ENCODE data around the gene CALN1. TPM values are rescaled to one million over a fixed set of nuclear protein-coding genes. Genes with fewer than 3 reads are reported as not detected.

The CALN1 gene
- total RNA-seq, 4 donors from 2014 or later = 0.04 TPM; not detected in 3

DNA sequence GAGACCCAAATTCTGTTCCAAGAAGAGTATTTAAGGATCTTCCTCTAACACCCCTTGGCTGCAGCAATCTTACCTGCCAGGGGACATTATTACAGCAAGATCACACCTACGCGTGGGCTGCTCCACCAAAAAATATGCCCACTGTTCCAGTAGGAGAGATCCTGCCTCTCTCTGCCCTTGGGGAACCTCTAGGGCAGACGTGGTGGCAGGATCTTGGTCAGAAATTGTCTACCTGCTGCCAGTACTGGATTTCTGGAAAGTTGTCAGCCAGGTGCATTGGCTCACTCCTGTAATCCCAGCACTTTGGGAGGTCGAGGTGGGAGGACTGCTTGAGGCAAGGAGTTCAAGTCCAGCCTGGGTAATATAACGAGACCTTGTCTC lies 259.0 kb downstream of the CALN1 start:
- H3K27ac ChIP-seq = peak overlapping the region in 2 of 4 donors; percentile 2 to 40
- H3K36me3 ChIP-seq = no peaks in the 10 kb centered on the region
- TF ChIP-seq, protein P1, sequence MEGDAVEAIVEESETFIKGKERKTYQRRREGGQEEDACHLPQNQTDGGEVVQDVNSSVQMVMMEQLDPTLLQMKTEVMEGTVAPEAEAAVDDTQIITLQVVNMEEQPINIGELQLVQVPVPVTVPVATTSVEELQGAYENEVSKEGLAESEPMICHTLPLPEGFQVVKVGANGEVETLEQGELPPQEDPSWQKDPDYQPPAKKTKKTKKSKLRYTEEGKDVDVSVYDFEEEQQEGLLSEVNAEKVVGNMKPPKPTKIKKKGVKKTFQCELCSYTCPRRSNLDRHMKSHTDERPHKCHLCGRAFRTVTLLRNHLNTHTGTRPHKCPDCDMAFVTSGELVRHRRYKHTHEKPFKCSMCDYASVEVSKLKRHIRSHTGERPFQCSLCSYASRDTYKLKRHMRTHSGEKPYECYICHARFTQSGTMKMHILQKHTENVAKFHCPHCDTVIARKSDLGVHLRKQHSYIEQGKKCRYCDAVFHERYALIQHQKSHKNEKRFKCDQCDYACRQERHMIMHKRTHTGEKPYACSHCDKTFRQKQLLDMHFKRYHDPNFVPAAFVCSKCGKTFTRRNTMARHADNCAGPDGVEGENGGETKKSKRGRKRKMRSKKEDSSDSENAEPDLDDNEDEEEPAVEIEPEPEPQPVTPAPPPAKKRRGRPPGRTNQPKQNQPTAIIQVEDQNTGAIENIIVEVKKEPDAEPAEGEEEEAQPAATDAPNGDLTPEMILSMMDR (IDR thresholded peaks at IDR 0.05) = no peak
- TF ChIP-seq POLR2A (IDR thresholded peaks at IDR 0.05) (no peak), POLR2AphosphoS5 (IDR thresholded peaks at IDR 0.05) (no peak), EP300 (IDR thresholded peaks at IDR 0.05) (no peak)
- H3K4me3 ChIP-seq = no peak overlapping the region
- 85 to 87% methylated on average over 4 of the region's 5 CpGs for WGBS, 2 donors (ENCODE audit: low coverage in 1 of 2)
- peaks cover 0 to 5% (median 0%) of the 10 kb centered on the region in 3 donors for H3K9me3 ChIP-seq
- H3K27me3 ChIP-seq = no peaks in the 10 kb centered on the region
- H3K4me1 ChIP-seq = no peaks in the 10 kb centered on the region
- no peak for ATAC-seq

DNA sequence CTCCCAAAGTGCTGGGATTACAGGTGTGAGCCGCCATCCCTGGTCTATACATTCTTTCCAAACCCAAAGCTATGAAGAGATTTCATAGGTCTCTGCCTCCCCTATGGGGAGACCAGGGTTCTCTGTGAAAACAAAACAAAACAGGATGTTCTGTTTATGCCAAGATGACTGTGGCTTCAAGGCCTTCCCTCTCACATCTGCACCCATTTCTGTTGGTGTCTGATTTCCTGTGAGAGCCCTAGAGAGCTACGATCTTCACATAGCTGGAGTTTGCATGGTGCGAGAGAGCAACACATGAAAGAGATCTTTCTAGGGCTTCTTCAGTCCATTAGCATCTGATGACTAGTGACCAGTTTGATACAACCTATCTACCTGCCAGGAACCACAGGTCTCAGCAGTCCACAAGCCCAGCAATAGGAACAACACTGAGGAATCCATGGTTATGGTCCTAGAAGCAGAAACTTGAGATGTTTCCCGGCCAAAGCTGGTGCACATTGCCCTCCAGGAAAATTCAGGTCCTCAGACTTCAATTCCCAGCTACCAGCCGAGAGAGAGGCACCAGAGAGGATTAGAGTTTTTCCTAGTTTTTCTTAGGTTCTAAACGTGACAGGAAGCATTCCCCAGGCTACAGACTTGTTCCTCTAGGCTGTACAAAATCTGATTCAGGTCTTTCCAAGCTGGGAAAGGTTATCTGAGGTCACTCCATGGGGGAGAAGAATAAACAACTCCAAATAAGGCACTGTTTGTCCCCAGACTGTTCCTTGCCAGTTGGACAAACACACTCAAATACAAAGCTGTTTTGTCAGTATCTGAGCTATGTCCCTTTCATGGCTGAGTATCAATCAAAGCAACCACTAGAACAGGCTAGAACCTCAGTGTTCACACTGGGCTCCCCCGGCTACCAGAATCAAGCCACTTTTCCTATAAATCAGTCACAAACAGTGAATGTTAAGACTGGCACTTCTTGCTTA lies 259.7 kb downstream of the CALN1 start:
- ATAC-seq = no peak
- TF ChIP-seq EP300 (IDR thresholded peaks at IDR 0.05) = no peak
- TF ChIP-seq POLR2AphosphoS5 (IDR thresholded peaks at IDR 0.05) = no peak
- TF ChIP-seq, protein P1 (IDR thresholded peaks at IDR 0.05) = no peak
- TF ChIP-seq POLR2A (IDR thresholded peaks at IDR 0.05) = no peak
- 77 to 100% methylated on average over 2 to 3 of the region's 7 CpGs for WGBS, 2 donors (ENCODE audit: low coverage in 1 of 2)
- H3K27me3 ChIP-seq = no peaks in the 10 kb centered on the region
- peaks cover 0 to 5% (median 0%) of the 10 kb centered on the region in 3 donors for H3K9me3 ChIP-seq
- peak overlapping the region in 2 of 4 donors; percentile 27 to 40 for H3K27ac ChIP-seq
- H3K36me3 ChIP-seq = no peaks in the 10 kb centered on the region
- no peak overlapping the region for H3K4me3 ChIP-seq
- H3K4me1 ChIP-seq = no peaks in the 10 kb centered on the region

DNA sequence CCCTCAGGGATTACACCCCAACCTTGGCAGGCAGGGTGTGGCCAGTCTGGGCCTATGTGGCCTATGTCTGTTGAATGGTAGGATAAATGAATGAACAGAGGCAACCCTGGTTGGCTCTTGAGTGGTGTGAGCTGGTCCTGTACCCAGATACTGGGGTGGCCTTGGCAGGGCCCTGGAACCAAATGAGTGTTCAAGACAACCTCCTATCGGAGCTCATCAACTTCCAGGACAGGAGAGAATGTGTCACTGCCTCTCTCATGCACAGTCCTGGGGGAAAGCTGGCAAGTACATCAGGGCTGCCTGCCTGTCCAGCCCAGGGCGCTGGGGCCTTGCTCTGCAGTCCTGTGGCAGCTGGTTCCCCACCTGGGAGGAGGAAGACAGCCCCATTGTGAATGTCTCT lies 271.6 kb downstream of the CALN1 start:
- Histone ChIP-seq H3K9me3 (peaks cover 0 to 40% (median 0%) of the 10 kb centered on the region in 3 donors), H3K36me3 (no peaks in the 10 kb centered on the region), H3K27ac (no peak overlapping the region), H3K27me3 (no peaks in the 10 kb centered on the region), H3K4me1 (no peaks in the 10 kb centered on the region), H3K4me3 (no peak overlapping the region)
- TF ChIP-seq POLR2A (IDR thresholded peaks at IDR 0.05) (no peak), EP300 (IDR thresholded peaks at IDR 0.05) (no peak)
- TF ChIP-seq, protein P1 (IDR thresholded peaks at IDR 0.05) = no peak
- ATAC-seq = no peak
- WGBS, 2 donors (ENCODE audit: low coverage in 1 of 2) = no CpG with 5 or more reads among the region's 2 CpGs

DNA sequence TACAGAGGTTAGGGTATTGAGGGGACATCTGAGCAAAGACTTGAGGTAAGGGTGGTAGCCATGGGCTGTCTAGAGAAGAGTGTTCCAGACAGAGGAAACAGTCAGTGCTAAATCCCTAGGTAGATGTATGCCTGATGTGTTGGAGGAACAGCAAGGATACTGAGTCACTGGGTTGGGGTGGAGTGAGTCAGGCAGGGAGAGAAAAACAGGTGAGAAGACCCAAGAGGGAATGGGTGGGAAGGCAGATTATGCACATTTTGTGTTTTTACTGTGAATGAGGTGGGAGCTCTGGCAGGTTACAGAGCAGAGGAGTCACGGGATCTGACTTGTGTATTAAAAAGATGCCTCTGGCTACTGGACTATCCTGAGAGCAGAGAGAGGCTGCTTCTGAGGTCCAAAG lies 285.0 kb downstream of the CALN1 start:
- WGBS, 2 donors (ENCODE audit: low coverage in 1 of 2) = 69% methylated on average over 1 of the region's 1 CpG; no CpG with 5 or more reads in 1 of the 2 donors
- no peak for TF ChIP-seq POLR2A (IDR thresholded peaks at IDR 0.05)
- TF ChIP-seq EP300 (IDR thresholded peaks at IDR 0.05) = no peak
- TF ChIP-seq, protein P1 (IDR thresholded peaks at IDR 0.05) = no peak
- no peak for TF ChIP-seq POLR2AphosphoS5 (IDR thresholded peaks at IDR 0.05)

DNA sequence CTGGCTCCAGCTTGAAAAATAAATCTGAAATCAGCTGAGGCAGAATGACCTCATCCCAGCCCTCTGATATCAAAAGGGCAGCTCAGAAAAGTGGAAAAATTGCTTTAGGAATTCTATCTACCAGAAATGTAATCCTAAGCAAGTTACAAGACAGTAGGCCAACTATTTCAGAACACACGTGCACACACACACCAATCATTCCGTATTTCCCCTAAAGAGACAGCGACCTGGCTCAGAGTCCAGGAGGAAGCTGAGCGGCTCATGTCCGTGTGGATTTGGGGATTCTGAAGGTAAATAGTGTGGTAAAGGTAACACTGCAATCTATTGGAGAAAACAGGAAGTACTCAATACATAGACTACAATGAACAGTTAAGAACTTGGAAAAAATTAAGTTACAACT lies 288.2 kb downstream of the CALN1 start:
- no peaks in the 10 kb centered on the region for H3K36me3 ChIP-seq
- 36 to 41% methylated on average over 5 of the region's 5 CpGs for WGBS, 2 donors (ENCODE audit: low coverage in 1 of 2)
- no peak for ATAC-seq
- no peaks in the 10 kb centered on the region for H3K4me1 ChIP-seq
- H3K27me3 ChIP-seq = no peaks in the 10 kb centered on the region
- no peak for TF ChIP-seq POLR2A (IDR thresholded peaks at IDR 0.05)
- no peak for TF ChIP-seq EP300 (IDR thresholded peaks at IDR 0.05)
- TF ChIP-seq POLR2AphosphoS5 (IDR thresholded peaks at IDR 0.05) = no peak
- TF ChIP-seq, protein P1 (IDR thresholded peaks at IDR 0.05) = no peak
- H3K27ac ChIP-seq = no peak overlapping the region
- H3K4me3 ChIP-seq = no peak overlapping the region
- H3K9me3 ChIP-seq = no peaks in the 10 kb centered on the region

More for the DNA sequence above, 285.0 kb downstream of the CALN1 start:
- Histone ChIP-seq H3K4me3 (no peak overlapping the region), H3K27me3 (no peaks in the 10 kb centered on the region), H3K4me1 (no peaks in the 10 kb centered on the region), H3K27ac (no peak overlapping the region), H3K36me3 (no peaks in the 10 kb centered on the region), H3K9me3 (peaks cover 0 to 7% (median 0%) of the 10 kb centered on the region in 3 donors)
- no peak for ATAC-seq

Data from gastroesophageal sphincter (tissue), 4 donors.